OCI-LY3 (cell line): Measurements from ENCODE around the gene TSPAN31.

Experiments
- H2AFZ ChIP-seq: fragments of 200-600, 300-600 bp; shearing (Covaris generic); 2 replicates; pipeline ENCODE4 v1.6.0; 2014; ENCODE audit warnings: antibody characterized with exemption, low read depth, low read length
- H3K27ac ChIP-seq: fragments of 200-600, 300-600 bp; sonication (generic); 2 replicates; pipeline ENCODE4 v1.5.1; 2014; ENCODE audit warnings: mild to moderate bottlenecking, low read length, moderate library complexity, mixed read lengths
- H3K27me3 ChIP-seq: fragments of 200-600, 300-600 bp; sonication (generic); 2 replicates; pipeline ENCODE4 v1.6.1; 2014; ENCODE audit warnings: low read depth, low read length, mixed read lengths
- H3K36me3 ChIP-seq: fragments of 200-600, 300-600 bp; sonication (generic); replicated peaks from 2 replicates; pipeline ENCODE3; 2014; ENCODE audit warnings: low read depth, low read length, mixed read lengths
- H3K4me1 ChIP-seq: fragments of 300-600, 200-600 bp; sonication (generic); 2 replicates; pipeline ENCODE4 v1.6.1; 2014; ENCODE audit warnings: low read length, mixed read lengths
- H3K4me2 ChIP-seq: fragments of 200-600, 300-600 bp; sonication (generic); 2 replicates; pipeline ENCODE4 v1.6.1; 2014; ENCODE audit warnings: low read length, mixed read lengths
- H3K4me3 ChIP-seq: fragments of 300-600, 200-600 bp; sonication (generic); 2 replicates; pipeline ENCODE4 v1.5.1; 2014; ENCODE audit warnings: antibody characterized with exemption, mild to moderate bottlenecking, low read length, moderate library complexity
- H3K79me2 ChIP-seq: fragments of 300-600, 200-600 bp; shearing (Covaris generic); 2 replicates; pipeline ENCODE4 v1.6.1; 2014; ENCODE audit warnings: mild to moderate bottlenecking, low read length, mixed read lengths
- H3K9ac ChIP-seq: fragments of 300-600, 200-600 bp; shearing (Covaris generic); 2 replicates; pipeline ENCODE4 v1.6.0; 2014; ENCODE audit warnings: mild to moderate bottlenecking, low read length, moderate library complexity
- H3K9me3 ChIP-seq: fragments of 200-600, 300-600 bp; shearing (Covaris generic); 2 replicates; pipeline ENCODE4 v1.6.1; 2014; ENCODE audit warnings: low read length, mixed read lengths; ENCODE audit not compliant: insufficient read depth
- H4K20me1 ChIP-seq: fragments of 200-600, 300-600 bp; sonication (generic); 2 replicates; pipeline ENCODE4 v1.6.1; 2016; ENCODE audit warnings: low read length, mixed read lengths; ENCODE audit not compliant: insufficient read depth
- EZH2phosphoT487 ChIP-seq: fragments of 200-600 bp; shearing (Covaris generic); IDR thresholded peaks from 2 replicates; pipeline ENCODE4 v1.6.1; 2018; ENCODE audit warnings: antibody characterized with exemption, mixed run types, low read depth
- TF ChIP-seq, protein P1 (sequence below): fragments of 200-600, 300-600 bp; sonication (generic); IDR thresholded peaks from 2 replicates; pipeline ENCODE4 v1.5.1; 2014; ENCODE audit warnings: antibody characterized with exemption, low read length, low read depth

TSPAN31 gene

DNA sequence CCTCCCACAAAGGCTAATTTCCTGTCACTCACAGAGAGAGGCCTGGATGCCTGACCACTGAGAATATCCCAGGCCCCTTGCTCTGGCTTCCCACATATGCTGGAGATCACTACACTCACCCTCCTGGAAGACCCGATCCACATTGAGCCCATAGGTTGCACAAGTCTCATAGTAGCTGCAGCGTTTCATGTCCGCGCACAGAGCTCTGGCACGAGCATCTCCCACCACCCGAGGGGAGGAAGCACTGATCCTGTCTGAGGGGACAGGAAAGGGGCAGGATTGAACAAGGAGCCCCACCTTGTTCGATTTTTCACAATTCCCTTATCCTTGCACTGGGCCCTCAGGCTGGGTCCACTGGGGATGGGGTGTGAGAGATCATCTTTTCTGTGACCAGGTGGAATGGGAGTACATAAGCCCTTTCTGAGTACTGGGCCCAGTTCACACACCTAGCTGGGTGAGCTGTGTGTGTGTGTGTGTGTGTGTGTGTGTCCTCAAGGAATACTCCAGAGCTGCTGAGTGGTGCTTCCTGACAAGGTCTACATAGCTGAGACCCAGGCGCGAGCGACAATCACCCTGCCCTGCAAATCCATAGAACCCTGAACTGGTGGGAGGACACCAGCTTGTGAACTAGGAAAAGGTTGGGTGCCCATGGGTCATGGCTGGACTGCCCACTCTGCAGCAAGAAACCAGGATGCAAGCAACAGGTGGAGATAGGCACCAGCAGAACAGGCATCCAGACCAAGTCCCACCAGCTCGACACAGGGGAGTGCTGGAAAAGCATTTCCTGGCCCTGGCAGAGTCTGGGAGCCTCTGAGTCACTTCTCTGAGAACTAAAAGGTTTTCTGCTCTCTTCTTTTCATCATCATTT is 11.9 kb upstream of the TSPAN31 start:
- TF ChIP-seq, protein P1, sequence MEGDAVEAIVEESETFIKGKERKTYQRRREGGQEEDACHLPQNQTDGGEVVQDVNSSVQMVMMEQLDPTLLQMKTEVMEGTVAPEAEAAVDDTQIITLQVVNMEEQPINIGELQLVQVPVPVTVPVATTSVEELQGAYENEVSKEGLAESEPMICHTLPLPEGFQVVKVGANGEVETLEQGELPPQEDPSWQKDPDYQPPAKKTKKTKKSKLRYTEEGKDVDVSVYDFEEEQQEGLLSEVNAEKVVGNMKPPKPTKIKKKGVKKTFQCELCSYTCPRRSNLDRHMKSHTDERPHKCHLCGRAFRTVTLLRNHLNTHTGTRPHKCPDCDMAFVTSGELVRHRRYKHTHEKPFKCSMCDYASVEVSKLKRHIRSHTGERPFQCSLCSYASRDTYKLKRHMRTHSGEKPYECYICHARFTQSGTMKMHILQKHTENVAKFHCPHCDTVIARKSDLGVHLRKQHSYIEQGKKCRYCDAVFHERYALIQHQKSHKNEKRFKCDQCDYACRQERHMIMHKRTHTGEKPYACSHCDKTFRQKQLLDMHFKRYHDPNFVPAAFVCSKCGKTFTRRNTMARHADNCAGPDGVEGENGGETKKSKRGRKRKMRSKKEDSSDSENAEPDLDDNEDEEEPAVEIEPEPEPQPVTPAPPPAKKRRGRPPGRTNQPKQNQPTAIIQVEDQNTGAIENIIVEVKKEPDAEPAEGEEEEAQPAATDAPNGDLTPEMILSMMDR = no peak

DNA sequence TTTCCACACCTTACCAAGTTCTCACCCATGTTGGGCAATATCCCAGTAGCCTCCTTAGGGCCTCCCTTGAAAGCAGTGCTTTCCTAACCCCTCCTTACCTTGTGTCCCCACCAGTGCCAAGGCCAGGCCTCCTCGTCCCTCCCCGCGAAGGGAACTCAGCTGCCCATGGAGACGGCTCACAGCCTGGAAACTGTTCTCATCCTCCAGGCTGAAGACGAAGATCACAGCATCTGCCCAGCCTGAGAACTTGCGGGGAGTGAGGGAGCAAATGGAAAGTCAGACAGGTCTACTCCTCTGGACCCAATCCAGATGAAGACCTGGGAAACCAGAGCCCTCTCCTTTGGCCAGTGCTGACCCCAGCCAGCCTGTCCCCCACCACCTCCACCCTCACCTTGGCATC is 10.9 kb upstream of the TSPAN31 start:
- Histone ChIP-seq H3K4me1 (no peaks in the 10 kb centered on the region), H3K4me2 (no peak overlapping the region), H3K27me3 (no peaks in the 10 kb centered on the region), H2AFZ (no peak overlapping the region), H3K9ac (no peak overlapping the region), H4K20me1 (no peaks in the 10 kb centered on the region), H3K27ac (no peak overlapping the region), H3K9me3 (no peaks in the 10 kb centered on the region), H3K36me3 (peaks cover 8% of the 10 kb centered on the region), H3K79me2 (no peaks in the 10 kb centered on the region), H3K4me3 (no peak overlapping the region)
- no peak for TF ChIP-seq EZH2phosphoT487
- TF ChIP-seq, protein P1 = no peak

More for the DNA sequence above, 11.9 kb upstream of the TSPAN31 start:
- Histone ChIP-seq H3K9ac (no peak overlapping the region), H3K27ac (no peak overlapping the region), H3K4me2 (no peak overlapping the region), H3K79me2 (no peaks in the 10 kb centered on the region), H3K9me3 (no peaks in the 10 kb centered on the region), H2AFZ (no peak overlapping the region), H4K20me1 (no peaks in the 10 kb centered on the region), H3K4me1 (no peaks in the 10 kb centered on the region), H3K4me3 (no peak overlapping the region), H3K27me3 (no peaks in the 10 kb centered on the region), H3K36me3 (peaks cover 8% of the 10 kb centered on the region)

DNA sequence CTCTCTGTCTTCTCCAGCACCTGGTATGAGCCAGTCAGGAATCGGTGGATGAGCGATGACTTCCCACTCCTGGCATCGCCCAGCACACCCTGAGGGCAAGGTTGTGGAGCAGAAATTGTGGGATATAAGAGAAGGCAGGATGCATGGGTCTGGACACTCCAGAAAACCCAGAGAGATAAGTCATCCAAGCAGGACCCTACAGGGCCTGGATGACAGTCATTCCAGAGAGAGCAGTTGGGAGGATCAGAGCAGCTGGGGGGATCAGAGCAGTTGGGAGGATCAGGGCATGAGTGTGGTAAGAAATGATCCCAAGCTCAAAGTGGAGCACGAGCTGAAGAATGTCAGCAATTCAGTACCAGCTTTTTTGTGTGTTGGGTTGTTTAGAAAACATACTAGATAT is 10.2 kb upstream of the TSPAN31 start:
- TF ChIP-seq, protein P1 = no peak
- no peak for TF ChIP-seq EZH2phosphoT487
- peaks cover 8% of the 10 kb centered on the region for H3K36me3 ChIP-seq
- no peak overlapping the region for H3K4me2 ChIP-seq

DNA sequence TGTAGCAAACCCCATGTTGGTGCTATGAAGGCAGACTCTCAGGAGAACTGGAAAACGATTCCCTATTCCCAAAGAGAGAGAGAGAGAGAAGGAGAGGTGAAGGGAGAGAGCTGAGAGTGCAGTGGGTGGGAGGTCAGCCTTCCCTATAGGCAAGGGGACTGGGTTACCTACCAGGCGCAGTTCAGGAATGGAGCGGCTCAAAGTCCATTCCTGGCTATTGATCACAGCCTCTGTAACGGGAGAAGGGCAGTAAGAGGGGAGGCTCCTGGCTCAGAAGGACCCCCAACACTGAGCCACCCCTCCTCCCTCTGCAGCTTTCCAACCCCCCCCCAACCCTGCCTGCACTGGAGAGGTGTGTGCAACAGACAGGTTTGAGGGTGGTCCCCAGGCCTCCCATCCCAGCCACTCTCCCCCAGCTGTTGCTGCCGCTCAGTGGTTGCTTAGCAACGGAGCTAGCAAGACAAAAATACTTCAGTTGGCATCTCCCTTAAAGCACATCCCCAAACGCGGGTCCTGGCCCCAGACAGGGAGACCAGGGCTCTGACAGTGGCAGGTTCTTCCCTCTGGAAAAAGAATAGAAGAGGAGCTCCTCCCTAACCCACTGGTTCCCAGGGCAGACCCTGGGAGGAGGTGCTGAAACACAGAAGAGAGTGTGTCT is 9.5 kb upstream of the TSPAN31 start:
- H3K9me3 ChIP-seq = no peaks in the 10 kb centered on the region
- peaks cover 5% of the 10 kb centered on the region for H3K36me3 ChIP-seq
- TF ChIP-seq, protein P1 = no peak
- no peak for TF ChIP-seq EZH2phosphoT487
- H3K4me1 ChIP-seq = no peaks in the 10 kb centered on the region
- H4K20me1 ChIP-seq = no peaks in the 10 kb centered on the region
- H2AFZ ChIP-seq = no peak overlapping the region
- no peak overlapping the region for H3K27ac ChIP-seq
- no peak overlapping the region for H3K4me2 ChIP-seq
- no peaks in the 10 kb centered on the region for H3K79me2 ChIP-seq
- H3K4me3 ChIP-seq = no peak overlapping the region
- no peaks in the 10 kb centered on the region for H3K27me3 ChIP-seq
- no peak overlapping the region for H3K9ac ChIP-seq

More for the DNA sequence above, 10.2 kb upstream of the TSPAN31 start:
- H3K4me3 ChIP-seq = no peak overlapping the region
- no peaks in the 10 kb centered on the region for H3K9me3 ChIP-seq
- H3K79me2 ChIP-seq = no peaks in the 10 kb centered on the region
- H3K4me1 ChIP-seq = no peaks in the 10 kb centered on the region
- no peaks in the 10 kb centered on the region for H4K20me1 ChIP-seq
- no peaks in the 10 kb centered on the region for H3K27me3 ChIP-seq
- no peak overlapping the region for H3K27ac ChIP-seq
- H2AFZ ChIP-seq = no peak overlapping the region
- H3K9ac ChIP-seq = no peak overlapping the region
